ENCODE results near the gene SLC7A14. TPM values are rescaled to one million over a fixed set of nuclear protein-coding genes. Genes with fewer than 3 reads are reported as not detected.

Gene SLC7A14
- total and polyA plus RNA-seq, 2 of the 13 experiments (the other 11 are each of a cell fraction or from before 2014, with no cell fraction given) = not detected

- TF ChIP-seq ZNF724P (CRISPR knock-in tag; IDR thresholded peaks at IDR 0.05; ENCODE audit: borderline replicate concordance) = no peak
- no peak for TF ChIP-seq HHEX (CRISPR knock-in tag; IDR thresholded peaks at IDR 0.05)
- no peak for TF ChIP-seq ZNF292 (CRISPR knock-in tag; IDR thresholded peaks at IDR 0.05; ENCODE audit: borderline replicate concordance, low read depth)
- TF ChIP-seq NR3C1 (CRISPR knock-in tag; IDR thresholded peaks at IDR 0.05) = no peak
- TF ChIP-seq ZNF704 (CRISPR knock-in tag; IDR thresholded peaks at IDR 0.05; ENCODE audit: borderline replicate concordance) = no peak
- TF ChIP-seq ZIK1 (CRISPR knock-in tag; IDR thresholded peaks at IDR 0.05; ENCODE audit: borderline replicate concordance, low read depth) = no peak
- no peak for TF ChIP-seq YEATS4 (CRISPR knock-in tag; IDR thresholded peaks at IDR 0.05; ENCODE audit: borderline replicate concordance)
- no peak for TF ChIP-seq ZNF557 (CRISPR knock-in tag; IDR thresholded peaks at IDR 0.05)
- no peak for TF ChIP-seq ZNF17 (CRISPR knock-in tag; IDR thresholded peaks at IDR 0.05)
- no peak for TF ChIP-seq USF2 (IDR thresholded peaks at IDR 0.05; ENCODE audit: low read depth, low read length)
- TF ChIP-seq USF2 (CRISPR knock-in tag; IDR thresholded peaks at IDR 0.05; ENCODE audit: borderline replicate concordance) = no peak
- TF ChIP-seq HES4 (CRISPR knock-in tag; IDR thresholded peaks at IDR 0.05; ENCODE audit: borderline replicate concordance) = no peak
- no peak for TF ChIP-seq HDAC6 (IDR thresholded peaks at IDR 0.05; ENCODE audit: low read depth, low read length)
- no peak for TF ChIP-seq ZNF7 (CRISPR knock-in tag; IDR thresholded peaks at IDR 0.05)
- TF ChIP-seq ZSCAN22 (CRISPR knock-in tag; IDR thresholded peaks at IDR 0.05) = no peak
- no peak for TF ChIP-seq RORA (CRISPR knock-in tag; IDR thresholded peaks at IDR 0.05)
- no peak for TF ChIP-seq GLI4 (CRISPR knock-in tag; IDR thresholded peaks at IDR 0.05; ENCODE audit: borderline replicate concordance)
- peak; percentile 77; the same call in 1 of the 2 replicates for TF ChIP-seq ARID5B (CRISPR knock-in tag; IDR thresholded peaks at IDR 0.05)
- no peak for TF ChIP-seq IKZF4 (CRISPR knock-in tag; IDR thresholded peaks at IDR 0.05; ENCODE audit: borderline replicate concordance, low read depth, not compliant biosample characterization)
- no peak for TF ChIP-seq SIN3A (IDR thresholded peaks at IDR 0.05; ENCODE audit: borderline replicate concordance, low read depth, low read length)
- peak; percentile 59; the same call in 1 of the 2 replicates for TF ChIP-seq HNF1B (CRISPR knock-in tag; IDR thresholded peaks at IDR 0.05)
- TF ChIP-seq SMAD1 (CRISPR knock-in tag; IDR thresholded peaks at IDR 0.05; ENCODE audit: borderline replicate concordance, low read depth) = no peak
These were observed 86.2 kb downstream of the SLC7A14 start (continued) for GRCh38 chr3:170499562-170500156.
